ENCODE data around the gene MUSTN1.

The MUSTN1 gene

DNA sequence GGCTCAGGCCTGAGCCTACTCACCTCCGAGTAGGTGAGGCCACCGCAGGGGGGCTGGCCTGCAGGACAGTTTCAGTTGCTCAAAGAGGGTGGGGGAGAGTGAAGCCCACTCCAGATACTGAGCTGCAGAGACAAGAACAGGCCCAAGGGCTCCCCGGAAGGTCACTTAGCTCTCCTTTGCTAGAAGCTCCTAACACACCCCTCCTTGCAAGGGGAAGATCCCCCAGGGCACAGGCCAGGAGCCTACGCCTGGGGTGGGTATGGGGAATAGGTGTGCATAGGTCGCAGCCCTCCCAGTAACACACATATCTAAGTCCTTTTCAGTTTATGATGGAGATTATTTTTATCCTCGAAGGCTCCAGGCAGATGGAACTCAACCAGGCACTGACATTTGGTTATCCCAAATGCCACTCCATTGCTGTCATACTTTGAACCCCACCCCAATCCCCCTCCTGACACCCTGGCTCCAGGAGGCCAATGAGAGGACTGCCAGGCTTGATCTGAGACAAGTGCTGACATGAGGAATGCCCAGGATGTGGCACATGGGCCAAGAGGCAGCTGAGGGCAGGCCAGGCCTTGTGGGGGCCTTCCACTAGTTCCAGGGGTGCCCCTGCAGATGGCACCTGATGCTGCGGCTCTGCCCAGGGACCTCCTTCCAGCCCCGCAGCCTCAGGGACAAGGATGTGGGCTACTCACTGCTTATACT is 1.1 kb upstream of the MUSTN1 start:
- DNase-seq (ENCODE audit: low read depth in 2 of 2) = no peak

DNA sequence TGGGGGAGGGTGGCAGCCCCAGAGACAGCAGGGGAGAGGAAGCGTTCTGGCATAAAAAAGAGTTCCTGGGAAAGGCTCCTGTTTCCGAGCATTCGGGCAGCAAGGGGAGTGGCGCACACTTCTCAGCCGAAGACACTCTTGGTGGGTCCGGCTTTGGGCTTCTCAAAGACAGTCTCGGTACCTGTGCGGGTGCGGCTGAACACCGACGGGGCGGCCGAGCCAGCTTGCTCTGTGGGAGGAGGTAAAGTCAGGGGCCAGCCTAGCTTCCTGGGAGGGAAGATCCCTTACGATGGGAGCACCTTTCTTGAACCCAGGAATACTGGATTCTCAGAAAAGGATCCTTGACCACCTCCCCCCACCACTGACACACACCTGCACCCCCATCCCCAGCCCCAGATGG is 1.6 kb downstream of the MUSTN1 start:
- no peak for DNase-seq (ENCODE audit: low read depth in 2 of 2)

DNA sequence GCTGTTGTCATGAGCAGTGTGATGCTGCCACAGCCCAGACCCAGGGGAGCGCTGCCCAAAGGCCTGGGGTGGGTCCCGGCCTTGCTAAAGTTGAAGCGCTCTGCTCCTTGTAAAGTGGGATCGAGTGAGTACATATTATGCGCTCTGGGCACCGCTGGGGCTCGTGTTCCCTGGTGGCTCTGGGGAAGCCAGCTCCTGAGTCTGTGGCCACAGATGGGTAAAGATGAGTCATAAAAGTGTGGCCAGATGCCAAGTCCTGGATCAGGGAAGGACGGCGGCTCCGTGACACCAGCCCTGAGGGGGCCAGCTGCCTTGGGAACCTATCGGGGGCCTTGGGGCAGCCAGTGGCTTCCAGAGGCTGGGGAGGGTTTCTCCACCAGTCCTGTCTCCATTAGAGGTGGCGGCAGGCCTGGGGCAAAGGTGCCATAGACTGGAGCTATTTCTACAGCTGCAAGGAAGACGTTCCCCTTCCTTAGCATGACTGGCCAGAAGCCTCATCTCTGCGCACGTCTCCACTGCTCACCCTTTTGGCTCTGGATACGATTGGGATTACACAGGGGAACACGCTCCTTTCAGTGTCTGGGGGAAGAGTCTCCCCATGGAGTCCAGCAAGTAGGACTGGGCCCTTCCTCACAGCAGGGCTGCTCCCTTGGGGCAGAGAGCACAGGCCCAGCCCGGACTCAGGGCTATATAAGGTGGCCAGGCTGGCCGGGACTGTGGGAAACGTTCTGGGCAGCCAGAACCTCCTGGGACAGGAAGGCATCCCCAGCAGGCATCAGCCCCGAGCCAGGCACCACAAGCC is 3.1 kb downstream of the MUSTN1 start:
- DNase-seq (ENCODE audit: low read depth in 2 of 2) = no peak

DNA sequence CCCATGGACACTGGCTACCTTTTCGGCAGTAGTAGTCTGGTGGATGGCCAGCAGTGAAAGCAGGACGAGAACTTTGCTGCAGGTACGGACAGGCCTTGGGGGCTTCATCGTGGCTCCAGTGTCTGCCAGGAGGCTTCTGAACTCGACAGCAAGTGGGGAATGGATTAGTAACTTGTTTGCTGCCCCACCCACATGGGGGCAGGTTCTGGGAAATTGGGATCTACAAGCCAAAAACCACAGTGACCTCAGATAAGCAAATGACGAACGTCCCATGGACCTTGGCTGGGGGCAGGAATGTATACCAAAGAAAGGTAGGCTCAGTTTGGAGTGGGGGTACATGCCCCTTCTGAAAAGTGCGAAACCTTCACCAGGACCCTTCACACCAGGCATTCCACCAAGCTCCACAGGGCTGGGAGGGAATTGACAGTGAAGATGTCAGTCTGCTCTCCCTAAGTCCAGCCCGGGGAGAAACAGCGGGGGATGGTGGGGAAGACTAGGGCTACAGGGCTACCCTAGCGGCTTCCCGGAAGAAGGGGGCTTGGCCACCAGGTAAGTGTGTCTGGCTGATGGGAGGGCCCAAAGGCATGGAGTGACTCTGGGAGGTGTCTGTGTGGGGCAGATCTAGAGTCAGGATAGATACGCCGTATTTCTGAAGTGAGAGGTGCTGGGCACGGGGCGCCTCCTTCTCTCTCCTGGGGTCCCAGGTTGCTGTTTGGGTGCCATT is 4.1 kb downstream of the MUSTN1 start, which contains the start of gene ITIH4:
Gene ITIH4, minus strand, starts transcription at position 138 of the 724 bp plus-strand sequence. Its CDS starts 30 bp downstream, at position 108.
- DNase-seq (ENCODE audit: low read depth in 2 of 2) = no peak

DNA sequence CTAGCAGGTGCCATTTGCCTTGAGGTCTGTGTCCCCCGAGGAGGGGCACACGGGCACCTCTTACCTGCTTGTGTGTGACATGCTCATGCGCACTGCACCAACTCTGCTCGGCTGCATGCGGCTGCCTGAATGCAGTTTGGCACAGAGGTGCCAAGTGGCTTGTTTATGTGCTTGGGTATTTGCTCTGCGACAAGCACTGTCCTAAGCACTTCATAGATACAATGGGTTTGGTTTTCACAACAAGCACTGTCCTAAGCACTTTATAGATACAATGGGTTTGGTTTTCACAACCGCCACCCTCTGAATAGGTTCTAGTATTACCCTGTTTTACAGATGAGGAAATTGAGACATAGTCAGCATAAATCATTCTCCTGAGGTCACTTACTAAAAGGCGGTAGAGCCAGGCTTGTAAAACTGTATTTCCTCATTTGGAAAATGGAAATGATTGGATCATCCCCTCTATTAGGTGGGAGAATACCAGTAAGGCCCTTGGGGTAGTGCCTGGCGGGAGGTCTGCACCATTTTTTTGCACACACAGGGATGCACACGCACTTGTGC is 4.8 kb downstream of the MUSTN1 start:
- DNase-seq (ENCODE audit: low read depth in 2 of 2) = no peak

DNA sequence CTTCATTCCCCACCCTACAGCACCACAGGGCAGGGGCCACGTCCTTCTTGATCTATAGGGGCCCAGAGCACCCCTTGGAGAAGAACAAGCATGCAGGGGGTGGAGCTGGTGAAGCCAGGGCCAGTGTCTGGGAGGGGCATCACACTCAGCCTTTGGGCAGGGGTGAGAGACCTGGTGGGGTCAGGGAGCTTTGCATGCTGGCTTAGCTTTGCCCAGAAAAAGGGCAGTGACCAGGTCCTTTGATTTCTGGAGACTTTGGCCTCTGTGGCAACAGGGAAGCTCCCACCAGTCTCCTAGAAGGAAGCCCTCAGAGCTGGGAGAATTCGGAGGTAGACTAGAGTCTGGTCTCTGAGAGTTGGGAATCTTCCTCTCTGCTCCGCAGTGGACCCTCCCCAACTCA is 5.3 kb downstream of the MUSTN1 start:
- DNase-seq (ENCODE audit: low read depth in 2 of 2) = no peak

DNA sequence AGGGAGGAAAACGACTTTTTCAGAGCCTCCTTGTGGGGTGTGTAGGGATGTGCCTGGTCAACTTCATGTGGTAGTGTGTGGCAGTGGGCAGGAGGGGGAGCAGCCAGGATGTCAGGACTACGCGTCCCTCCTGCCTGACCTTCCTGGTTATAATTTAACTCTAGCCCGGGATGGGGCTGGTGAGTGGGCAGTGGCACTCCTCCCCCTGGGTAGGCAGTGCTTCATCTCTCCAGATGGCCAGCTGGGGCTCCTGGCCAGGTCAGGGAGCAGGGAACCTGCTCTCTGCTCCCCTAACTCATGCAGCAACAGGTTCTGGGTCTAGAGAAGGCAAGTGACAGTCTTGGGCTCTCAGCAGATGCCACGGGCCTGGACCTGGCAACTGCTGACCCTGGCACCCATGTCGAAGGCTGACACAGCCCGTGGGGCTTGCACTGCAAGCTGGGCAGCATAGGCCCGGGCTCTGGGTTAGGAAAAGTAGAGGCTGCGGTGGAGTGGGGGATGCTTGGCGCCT is 6.9 kb downstream of the MUSTN1 start:
- no peak for DNase-seq (ENCODE audit: low read depth in 2 of 2)

DNA sequence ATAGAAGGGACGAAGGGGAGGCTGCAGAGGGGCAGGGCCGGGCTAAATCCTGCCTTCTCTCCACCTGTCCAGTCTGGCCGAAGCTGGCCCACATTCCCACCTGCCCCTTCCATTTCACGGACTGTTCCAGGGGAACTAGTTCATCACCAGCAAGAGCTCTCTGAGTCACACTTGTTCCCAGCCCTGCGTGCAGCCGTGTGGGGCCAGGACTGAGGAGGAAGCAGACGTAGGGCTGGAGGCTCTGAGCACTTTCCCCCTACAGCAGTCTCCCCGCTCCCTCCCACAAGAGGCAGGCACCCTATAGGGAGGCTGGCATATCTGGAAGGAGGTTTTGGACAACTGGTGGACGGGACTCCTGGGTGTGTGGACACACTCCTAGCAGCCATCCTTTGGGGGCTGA is 7.4 kb downstream of the MUSTN1 start:
- no peak for DNase-seq (ENCODE audit: low read depth in 2 of 2)

DNA sequence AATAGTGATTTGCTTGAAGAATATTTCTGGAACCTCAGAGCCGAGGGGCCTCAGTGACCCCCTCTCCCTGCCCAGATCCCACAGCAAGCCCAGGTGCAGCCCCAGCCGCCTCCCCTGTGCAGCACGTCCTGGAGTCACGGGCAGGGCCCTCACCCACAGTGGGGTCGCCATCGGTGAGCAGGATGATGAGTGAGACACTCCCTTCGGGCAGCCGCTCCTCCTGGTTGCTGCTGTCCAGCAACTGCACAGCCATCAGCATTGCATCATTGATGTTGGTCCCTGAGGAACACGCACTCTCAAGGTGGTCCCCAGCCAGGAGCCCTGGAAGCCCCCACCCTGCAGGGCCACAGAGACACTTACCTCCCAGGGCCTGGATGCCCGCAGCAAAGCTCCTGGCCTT is 10.8 kb downstream of the MUSTN1 start:
- DNase-seq (ENCODE audit: low read depth in 2 of 2) = no peak

DNA sequence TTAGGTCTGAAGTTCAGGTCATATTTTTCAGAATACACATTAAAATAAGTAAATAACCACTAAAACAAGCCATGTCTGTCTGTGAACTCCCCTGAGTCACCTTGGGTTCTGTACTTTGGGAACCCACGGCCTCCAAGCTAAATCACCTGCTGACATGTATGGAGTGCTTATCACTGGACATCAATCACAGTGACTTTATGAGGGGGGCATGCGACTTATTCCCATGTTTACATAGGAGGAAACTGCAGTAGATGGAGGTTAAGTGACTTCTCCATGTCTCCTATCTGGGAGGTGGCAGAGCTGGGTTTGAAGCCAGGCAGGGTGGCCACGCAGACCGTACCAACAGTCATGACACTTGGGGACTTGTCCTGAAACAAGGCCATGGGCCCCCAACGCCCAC is 12.5 kb downstream of the MUSTN1 start:
- no peak for DNase-seq (ENCODE audit: low read depth in 2 of 2)

DNA sequence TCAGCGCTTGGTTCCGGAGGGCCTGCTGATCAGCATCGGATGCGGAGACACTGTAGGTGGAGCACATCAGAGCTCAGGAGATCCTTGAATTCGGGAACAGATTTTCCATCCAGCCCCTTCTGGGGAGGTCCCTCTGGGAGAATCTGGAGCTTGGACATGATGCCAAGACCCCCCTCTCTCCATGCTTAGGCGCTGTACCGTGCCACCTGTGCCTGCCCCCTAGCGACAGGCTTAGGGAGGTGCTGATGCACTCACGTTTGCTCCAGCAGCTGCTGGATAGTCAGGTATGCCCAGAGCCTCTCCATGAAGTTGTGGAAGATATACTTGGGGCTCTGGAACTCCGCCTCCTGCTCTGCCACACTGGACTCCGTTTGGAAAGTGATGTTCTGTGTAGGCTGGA is 14.1 kb downstream of the MUSTN1 start:
- DNase-seq (ENCODE audit: low read depth in 2 of 2) = no peak

DNA sequence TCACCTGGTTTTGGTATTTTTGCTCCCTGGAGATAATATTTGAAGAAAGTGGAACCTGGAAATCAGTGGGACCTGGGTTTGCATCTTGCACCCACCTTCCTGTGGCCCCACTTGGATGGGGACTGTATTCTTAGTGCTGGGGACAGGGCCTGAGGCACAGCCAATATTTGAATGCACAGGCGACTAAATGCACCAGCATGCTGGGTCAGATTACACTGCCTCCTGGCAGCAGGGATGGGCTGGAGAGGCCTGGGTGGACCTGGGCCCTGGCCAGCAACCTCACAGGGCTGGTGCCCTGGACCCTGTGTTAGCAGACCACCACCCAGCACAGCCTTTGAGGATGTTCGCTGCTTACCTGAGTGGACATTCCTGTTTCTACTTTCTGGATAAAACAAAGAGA is 14.9 kb downstream of the MUSTN1 start:
- no peak for DNase-seq (ENCODE audit: low read depth in 2 of 2)

DNA sequence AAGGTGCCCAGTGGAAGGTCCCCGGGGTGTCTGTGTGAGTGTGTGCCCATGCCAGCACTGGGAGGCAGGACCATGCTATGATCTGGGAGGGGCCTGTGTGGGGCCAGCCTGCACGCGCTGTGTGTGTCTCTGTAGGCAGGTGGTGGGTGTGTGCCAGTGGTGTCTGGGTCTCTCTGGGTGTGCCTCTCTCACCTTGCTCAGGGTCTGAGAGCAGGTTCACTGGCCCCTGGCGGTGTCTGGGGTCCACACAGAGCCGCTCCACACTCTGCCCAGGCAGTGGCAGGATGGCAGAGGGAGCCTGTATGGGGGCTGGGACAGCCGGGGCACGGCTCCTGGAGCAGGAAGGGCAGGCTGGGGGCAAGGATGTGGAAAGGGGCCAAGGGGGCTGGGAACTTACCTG is 17.0 kb downstream of the MUSTN1 start:
- no peak for DNase-seq (ENCODE audit: low read depth in 2 of 2)

DNA sequence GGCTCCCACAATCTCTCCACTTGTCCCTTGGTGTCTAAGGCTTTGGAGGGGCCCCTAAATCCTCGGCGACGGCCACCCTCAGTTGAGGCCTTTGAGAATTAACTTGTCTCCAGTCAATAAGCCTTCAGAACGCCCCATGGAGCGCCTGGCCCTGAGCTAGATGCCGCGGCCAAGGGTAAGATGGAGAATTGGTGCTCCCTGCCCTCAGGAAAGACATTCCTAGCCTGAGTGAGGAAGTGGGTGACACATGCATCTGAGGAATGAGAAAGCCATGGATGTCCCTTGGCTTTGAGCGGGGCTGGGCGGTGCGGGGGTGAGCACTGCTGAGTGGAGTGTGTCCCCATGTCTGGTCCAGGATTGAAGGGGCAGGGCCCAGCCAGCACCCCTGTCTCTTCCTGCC is 17.6 kb downstream of the MUSTN1 start:
- no peak for DNase-seq (ENCODE audit: low read depth in 2 of 2)

DNA sequence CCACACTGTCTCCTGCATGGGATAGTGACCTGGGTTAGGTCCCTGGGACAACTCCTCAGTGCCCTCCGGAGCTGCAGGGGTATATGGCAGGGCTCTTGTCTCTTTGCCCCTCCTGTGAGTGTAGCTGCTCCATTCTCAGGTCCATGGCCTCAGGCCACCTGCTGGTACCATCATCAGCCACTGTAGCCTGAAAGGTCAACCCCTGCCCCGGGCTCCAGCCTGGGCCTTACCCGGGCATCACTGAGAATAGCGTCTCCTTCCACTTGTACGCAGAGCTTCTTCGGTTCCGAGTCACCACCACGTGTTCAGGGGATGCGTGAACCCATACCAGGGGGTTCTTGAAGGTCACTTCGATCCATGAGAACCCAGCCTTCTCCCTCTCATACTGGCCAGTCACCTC is 18.2 kb downstream of the MUSTN1 start:
- no peak for DNase-seq (ENCODE audit: low read depth in 2 of 2)

DNA sequence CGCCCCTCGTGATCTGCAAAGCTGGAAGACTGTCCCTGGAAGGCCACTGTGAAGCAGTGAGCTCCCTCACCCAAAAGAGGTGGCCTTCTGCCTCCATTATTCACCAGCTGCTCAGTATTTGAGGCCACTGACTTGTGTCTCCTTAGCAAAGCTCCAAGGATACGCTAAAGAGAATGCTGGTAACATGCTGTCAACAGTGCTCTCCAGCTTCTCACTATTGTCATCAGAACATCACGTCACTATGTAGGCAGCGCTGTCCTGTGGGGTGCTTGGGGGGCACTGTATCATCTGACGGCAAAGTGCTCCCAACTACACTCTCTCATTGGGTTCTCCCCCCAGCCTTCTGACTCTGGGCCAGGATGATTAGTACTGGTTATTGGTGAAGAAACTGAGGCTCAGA is 18.6 kb downstream of the MUSTN1 start:
- DNase-seq (ENCODE audit: low read depth in 2 of 2) = no peak

DNA sequence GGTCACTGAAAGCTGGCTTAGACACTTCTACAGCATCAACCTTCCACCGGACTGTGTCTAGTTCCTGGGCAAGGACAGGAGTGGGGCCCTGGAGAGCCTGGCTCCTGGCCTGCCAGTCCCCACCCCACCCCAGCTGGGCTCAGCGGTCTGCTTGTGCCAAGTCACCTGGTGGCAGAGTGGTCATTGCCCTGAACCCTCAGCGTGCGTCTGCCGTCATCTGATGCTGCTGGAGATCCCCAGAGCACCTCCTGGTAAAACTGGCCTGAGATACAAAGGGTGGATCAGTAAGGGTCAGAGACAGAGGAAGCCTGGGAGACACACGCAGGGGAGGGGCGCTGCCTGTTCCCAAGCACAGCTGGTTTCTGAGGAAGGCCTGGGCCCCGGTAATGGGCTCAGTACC is 21.0 kb downstream of the MUSTN1 start:
- DNase-seq (ENCODE audit: low read depth in 2 of 2) = no peak

DNA sequence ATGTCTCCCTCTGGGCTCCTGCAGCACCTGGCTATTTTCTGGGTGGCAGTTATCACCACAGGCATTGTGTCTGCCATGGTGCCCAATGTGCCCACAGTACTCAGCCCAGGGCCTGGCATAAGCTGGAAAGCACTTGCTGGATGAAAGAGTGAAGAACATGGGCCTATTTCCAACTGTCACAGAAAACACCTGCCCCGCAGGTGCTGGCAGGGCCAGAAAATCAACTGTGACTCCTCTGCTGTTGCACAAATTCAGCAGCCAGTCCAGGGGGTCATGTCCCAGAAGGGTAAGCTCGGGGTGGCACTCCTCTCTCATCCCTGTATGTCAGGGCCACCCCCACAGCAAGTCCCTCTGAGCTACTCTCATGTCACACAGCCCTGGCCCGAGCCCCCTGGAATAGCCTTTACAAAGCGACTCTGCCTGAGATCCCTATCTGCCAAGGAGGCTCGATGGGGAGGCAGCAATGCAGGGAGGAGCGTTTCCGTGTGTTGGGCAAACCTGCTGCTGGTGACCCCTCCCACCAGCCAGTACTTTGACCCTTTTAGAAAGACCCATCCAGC is 23.3 kb downstream of the MUSTN1 start:
- DNase-seq (ENCODE audit: low read depth in 2 of 2) = no peak

DNA sequence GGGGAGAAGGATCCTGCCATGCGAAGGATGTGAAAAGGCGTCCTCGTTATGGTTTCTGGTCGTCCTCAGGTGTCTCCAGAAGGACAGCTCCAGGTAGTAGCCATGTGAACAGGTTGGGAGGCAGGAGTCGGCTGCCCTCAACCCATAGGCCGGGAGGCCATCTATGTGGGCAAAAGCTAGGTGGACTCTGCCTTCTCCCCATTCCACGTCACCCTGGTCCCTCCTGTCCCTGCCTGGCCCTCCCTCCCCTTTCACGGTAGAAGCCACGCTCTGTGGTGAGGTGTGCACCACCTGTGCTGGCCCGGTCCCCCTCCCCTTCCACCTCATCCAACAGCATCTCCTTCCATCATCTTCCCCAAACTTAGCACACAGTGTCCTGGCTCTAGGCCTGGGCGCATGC is 23.9 kb downstream of the MUSTN1 start:
- DNase-seq (ENCODE audit: low read depth in 2 of 2) = no peak

DNA sequence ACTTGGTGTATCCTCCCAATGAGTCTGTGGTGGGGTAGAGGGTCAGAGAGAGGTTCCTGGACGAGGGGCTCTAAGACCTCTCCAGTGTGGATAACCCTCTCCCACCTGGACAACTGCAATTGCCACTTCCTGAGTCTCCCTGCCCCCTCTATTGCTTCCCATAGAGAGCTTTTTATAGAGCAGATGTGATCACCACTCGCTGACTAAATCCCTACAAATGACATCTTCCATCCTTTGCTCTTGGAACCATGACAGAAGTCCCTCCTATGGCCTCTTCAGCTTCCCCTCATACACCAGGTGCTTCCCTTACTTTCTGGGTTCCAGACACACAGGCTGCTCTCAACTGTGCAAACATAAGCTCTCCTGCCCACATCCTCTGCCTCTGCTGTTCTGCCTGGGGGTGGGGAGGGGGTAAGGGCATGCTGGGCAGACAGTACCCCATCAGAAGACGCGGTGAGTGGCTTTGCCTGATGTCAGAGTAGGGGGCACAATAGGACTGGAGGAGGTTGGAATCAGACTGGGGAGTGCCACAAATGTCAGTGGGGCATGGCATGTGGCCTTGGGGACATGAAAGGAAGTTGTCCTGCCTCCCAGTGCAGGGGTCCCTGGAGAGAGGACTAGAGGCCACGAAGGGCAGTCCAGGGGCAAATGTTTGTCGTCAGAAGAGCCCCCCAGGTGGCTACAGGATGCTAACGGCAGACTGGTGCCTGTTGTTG is 25.0 kb downstream of the MUSTN1 start:
- DNase-seq (ENCODE audit: low read depth in 2 of 2) = no peak

DNA sequence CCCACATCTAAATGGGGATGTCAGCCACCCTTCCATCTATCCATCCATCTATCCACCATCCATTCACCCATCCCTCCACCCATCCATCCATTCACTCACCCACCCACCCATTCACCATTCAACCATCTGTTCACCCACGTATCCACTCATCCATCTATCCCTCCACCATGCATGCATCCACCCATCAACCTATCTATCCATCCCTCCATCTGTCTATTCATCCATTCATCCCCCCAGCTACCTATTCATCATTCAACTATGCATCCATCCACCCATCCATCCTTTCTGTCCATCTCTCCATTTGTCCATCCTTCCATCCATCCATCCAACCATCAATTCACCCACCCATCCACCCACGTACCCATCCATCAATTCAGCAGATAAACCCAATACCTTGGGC is 25.7 kb downstream of the MUSTN1 start:
- no peak for DNase-seq (ENCODE audit: low read depth in 2 of 2)
